Measurements from ENCODE around the gene WWC1.

WWC1 gene

DNA sequence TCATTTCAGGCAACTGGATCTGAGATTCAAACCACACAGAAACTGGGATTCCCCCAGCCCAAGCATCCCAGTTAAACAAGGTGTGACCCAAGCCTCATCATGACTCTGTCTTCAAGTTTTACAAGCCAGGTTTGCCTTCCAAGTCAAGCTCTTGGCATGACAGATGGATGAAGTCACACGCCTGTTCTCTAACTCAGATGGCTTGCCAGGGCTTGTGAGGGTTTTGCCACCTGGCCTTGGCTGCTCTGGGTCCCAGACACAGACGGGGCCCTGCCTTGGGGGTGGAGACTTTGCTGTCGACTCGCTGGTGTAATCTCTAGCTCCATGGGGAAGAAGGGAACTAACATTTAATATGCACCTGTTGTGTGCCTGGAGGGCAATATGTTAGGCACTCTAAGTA, 99.0 kb downstream of the WWC1 start:
- Histone ChIP-seq H3K4me3 (ENCODE audit: insufficient read depth in 1 of 2, low read depth in 1 of 2, low read length in 2 of 2) (no peak overlapping the region), H4K91ac (ENCODE audit: low read length) (no peak overlapping the region), H2BK120ac (ENCODE audit: low read depth, low read length) (no peak overlapping the region), H2BK15ac (ENCODE audit: low read depth, poor library complexity, severe bottlenecking) (no peak overlapping the region), H3K36me3 (ENCODE audit: control insufficient read depth in 1 of 2, insufficient read depth in 2 of 2, low read depth in 1 of 2, low read length in 2 of 2) (peaks cover under 1 to 3% of the 10 kb centered on the region in 2 experiments), H3K4me1 (ENCODE audit: control insufficient read depth, insufficient read depth, low read depth, low read length) (no peaks in the 10 kb centered on the region), H2BK12ac (ENCODE audit: low read length in 2 of 2) (no peak overlapping the region), H3K27me3 (ENCODE audit: control insufficient read depth in 1 of 2, insufficient read depth in 1 of 2, low read length in 2 of 2) (no peaks in the 10 kb centered on the region), H3K4ac (ENCODE audit: low read depth in 1 of 2, low read length in 2 of 2) (no peak overlapping the region), H3K27ac (ENCODE audit: low read length, poor library complexity, severe bottlenecking) (no peak overlapping the region), H3K23ac (ENCODE audit: low read length in 2 of 2) (no peak overlapping the region), H2AK5ac (ENCODE audit: low read length, severe bottlenecking) (no peak overlapping the region), H3K14ac (ENCODE audit: low read length in 2 of 2) (no peak overlapping the region), H3K4me2 (ENCODE audit: low read length, poor library complexity, severe bottlenecking) (no peak overlapping the region), H4K8ac (ENCODE audit: low read length) (no peak overlapping the region), H3K9ac (ENCODE audit: low read length) (no peak overlapping the region), H2BK5ac (ENCODE audit: low read depth, low read length, poor library complexity, severe bottlenecking) (no peak overlapping the region), H3K9me3 (ENCODE audit: control insufficient read depth, low read length) (peaks cover 8% of the 10 kb centered on the region), H3K18ac (ENCODE audit: low read depth in 1 of 2, low read length in 2 of 2) (no peak overlapping the region), H2AFZ (ENCODE audit: low read depth, low read length) (no peak overlapping the region), H3K79me1 (replicated peaks; ENCODE audit: low read length, poor library complexity, severe bottlenecking) (no peaks in the 10 kb centered on the region)
- DNase-seq = no peak
- WGBS = 100% methylated on average over 2 of the region's 4 CpGs

DNA sequence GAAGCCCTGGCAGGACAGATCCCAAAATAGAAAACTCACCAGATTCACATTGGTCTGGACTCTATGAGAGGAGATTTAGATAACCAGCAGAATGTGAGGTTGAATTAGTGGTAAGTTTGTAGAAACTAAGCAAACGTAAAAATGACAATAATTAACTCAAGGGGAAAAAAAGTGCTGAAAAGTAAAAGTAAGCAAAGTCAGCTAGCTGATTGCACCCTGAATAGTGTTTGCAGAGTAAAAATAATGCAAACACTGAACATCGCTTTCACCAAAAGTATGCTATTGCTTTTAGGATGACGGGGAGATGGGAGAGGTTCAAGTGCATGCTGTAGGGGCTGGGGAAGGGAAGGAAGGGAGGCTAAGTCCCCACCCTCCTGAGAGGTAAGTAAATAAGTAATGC, 102.3 kb downstream of the WWC1 start:
- Histone ChIP-seq H3K27ac (ENCODE audit: low read length, poor library complexity, severe bottlenecking) (no peak overlapping the region), H2AFZ (ENCODE audit: low read depth, low read length) (no peak overlapping the region), H2BK120ac (ENCODE audit: low read depth, low read length) (no peak overlapping the region), H3K4me3 (ENCODE audit: insufficient read depth in 1 of 2, low read depth in 1 of 2, low read length in 2 of 2) (no peak overlapping the region), H3K4me2 (ENCODE audit: low read length, poor library complexity, severe bottlenecking) (no peak overlapping the region), H3K36me3 (ENCODE audit: control insufficient read depth in 1 of 2, insufficient read depth in 2 of 2, low read depth in 1 of 2, low read length in 2 of 2) (peaks cover 0 to 2% of the 10 kb centered on the region in 2 experiments), H3K18ac (ENCODE audit: low read depth in 1 of 2, low read length in 2 of 2) (no peak overlapping the region), H2BK12ac (ENCODE audit: low read length in 2 of 2) (no peak overlapping the region), H3K79me1 (replicated peaks; ENCODE audit: low read length, poor library complexity, severe bottlenecking) (no peaks in the 10 kb centered on the region), H3K9me3 (ENCODE audit: control insufficient read depth, low read length) (peaks cover 8% of the 10 kb centered on the region), H2BK5ac (ENCODE audit: low read depth, low read length, poor library complexity, severe bottlenecking) (no peak overlapping the region), H3K23ac (ENCODE audit: low read length in 2 of 2) (no peak overlapping the region), H4K8ac (ENCODE audit: low read length) (no peak overlapping the region), H3K4ac (ENCODE audit: low read depth in 1 of 2, low read length in 2 of 2) (no peak overlapping the region), H3K4me1 (ENCODE audit: control insufficient read depth, insufficient read depth, low read depth, low read length) (no peaks in the 10 kb centered on the region), H2BK15ac (ENCODE audit: low read depth, poor library complexity, severe bottlenecking) (no peak overlapping the region), H3K9ac (ENCODE audit: low read length) (no peak overlapping the region), H3K27me3 (ENCODE audit: control insufficient read depth in 1 of 2, insufficient read depth in 1 of 2, low read length in 2 of 2) (no peaks in the 10 kb centered on the region), H4K91ac (ENCODE audit: low read length) (no peak overlapping the region), H3K14ac (ENCODE audit: low read length in 2 of 2) (no peak overlapping the region), H2AK5ac (ENCODE audit: low read length, severe bottlenecking) (no peak overlapping the region)
- no peak for DNase-seq
- 99% methylated on average over 3 of the region's 3 CpGs for WGBS

DNA sequence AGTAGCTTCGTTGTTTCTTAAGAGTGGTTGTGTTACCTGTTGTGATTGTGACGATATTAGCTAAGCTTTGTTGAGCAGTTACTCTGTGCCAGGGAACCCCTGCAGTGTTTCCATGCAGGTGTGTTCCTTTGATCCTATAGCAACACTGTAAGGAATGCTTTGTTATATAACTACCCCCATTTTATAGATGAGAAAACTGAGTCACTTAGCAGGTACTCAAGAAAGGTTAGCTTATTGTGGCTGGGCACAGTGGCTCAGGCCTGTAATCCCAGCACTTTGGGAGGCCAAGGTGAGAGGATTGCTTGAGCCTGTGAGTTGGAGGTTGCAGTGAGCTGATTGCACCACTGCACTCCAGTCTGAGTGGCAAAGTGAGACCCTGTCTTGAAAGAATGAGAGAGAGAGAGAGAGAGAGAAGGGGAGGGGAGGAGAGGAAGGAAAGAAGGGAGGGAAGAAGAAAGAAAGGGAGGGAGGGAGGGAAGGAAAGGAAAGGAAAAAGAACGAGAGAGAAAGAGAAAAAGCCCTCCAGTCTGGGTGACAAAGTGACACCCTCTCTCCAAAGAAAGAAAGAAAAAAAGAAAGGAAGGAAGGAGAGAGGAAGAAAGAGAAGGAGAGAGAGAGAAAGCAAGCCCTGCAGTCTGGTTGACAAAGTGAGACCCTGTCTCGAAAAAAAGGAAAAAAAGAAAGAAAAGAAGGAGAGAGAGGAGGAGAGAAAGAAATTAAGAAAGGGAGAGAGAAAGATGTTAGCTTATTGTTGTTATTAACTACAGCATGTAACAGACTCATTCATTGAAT, 109.2 kb downstream of the WWC1 start:
- Histone ChIP-seq H3K27me3 (ENCODE audit: control insufficient read depth in 1 of 2, insufficient read depth in 1 of 2, low read length in 2 of 2) (no peaks in the 10 kb centered on the region), H3K36me3 (ENCODE audit: control insufficient read depth in 1 of 2, insufficient read depth in 2 of 2, low read depth in 1 of 2, low read length in 2 of 2) (peaks cover 0 to 10% of the 10 kb centered on the region in 2 experiments), H3K27ac (ENCODE audit: low read length, poor library complexity, severe bottlenecking) (no peak overlapping the region), H2AFZ (ENCODE audit: low read depth, low read length) (no peak overlapping the region), H2AK5ac (ENCODE audit: low read length, severe bottlenecking) (no peak overlapping the region), H3K4ac (ENCODE audit: low read depth in 1 of 2, low read length in 2 of 2) (no peak overlapping the region), H4K91ac (ENCODE audit: low read length) (no peak overlapping the region), H3K79me1 (replicated peaks; ENCODE audit: low read length, poor library complexity, severe bottlenecking) (no peaks in the 10 kb centered on the region), H3K4me2 (ENCODE audit: low read length, poor library complexity, severe bottlenecking) (no peak overlapping the region), H2BK12ac (ENCODE audit: low read length in 2 of 2) (no peak overlapping the region), H2BK5ac (ENCODE audit: low read depth, low read length, poor library complexity, severe bottlenecking) (no peak overlapping the region), H3K9me3 (ENCODE audit: control insufficient read depth, low read length) (no peaks in the 10 kb centered on the region), H3K4me3 (ENCODE audit: insufficient read depth in 1 of 2, low read depth in 1 of 2, low read length in 2 of 2) (no peak overlapping the region), H2BK120ac (ENCODE audit: low read depth, low read length) (no peak overlapping the region), H3K23ac (ENCODE audit: low read length in 2 of 2) (no peak overlapping the region), H3K14ac (ENCODE audit: low read length in 2 of 2) (no peak overlapping the region), H4K8ac (ENCODE audit: low read length) (no peak overlapping the region), H3K9ac (ENCODE audit: low read length) (no peak overlapping the region), H2BK15ac (ENCODE audit: low read depth, poor library complexity, severe bottlenecking) (no peak overlapping the region), H3K18ac (ENCODE audit: low read depth in 1 of 2, low read length in 2 of 2) (no peak overlapping the region), H3K4me1 (ENCODE audit: control insufficient read depth, insufficient read depth, low read depth, low read length) (peaks cover 9% of the 10 kb centered on the region)
- DNase-seq = no peak
- 89% methylated on average over 3 of the region's 4 CpGs for WGBS

DNA sequence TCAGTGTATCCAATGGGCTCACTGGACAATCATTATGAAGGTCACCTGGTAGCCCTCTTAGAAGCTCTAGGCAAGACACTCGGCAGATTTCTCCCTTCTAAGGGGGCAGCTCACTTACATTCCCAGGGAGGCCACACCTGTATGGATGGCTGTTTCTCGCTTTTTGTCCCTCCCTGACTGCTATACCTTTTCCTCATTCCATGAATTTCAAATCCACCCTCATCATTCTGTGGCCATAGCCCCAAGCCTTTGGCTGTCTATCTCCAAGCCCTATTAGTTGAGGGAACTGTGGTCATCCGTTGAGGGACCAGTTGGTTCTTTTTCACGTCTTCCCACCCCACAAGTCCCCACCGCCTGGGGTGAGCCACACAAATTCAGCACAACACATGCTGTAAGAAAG, 109.8 kb downstream of the WWC1 start:
- Histone ChIP-seq H3K36me3 (ENCODE audit: control insufficient read depth in 1 of 2, insufficient read depth in 2 of 2, low read depth in 1 of 2, low read length in 2 of 2) (peaks cover 0 to 10% of the 10 kb centered on the region in 2 experiments), H4K8ac (ENCODE audit: low read length) (no peak overlapping the region)
- WGBS = 90% methylated on average over 3 of the region's 5 CpGs

More for the DNA sequence above, 109.8 kb downstream of the WWC1 start:
- no peak overlapping the region for H2BK12ac ChIP-seq (ENCODE audit: low read length in 2 of 2)
- no peak overlapping the region for H3K9ac ChIP-seq (ENCODE audit: low read length)
- H3K18ac ChIP-seq (ENCODE audit: low read depth in 1 of 2, low read length in 2 of 2) = no peak overlapping the region
- no peak overlapping the region for H2BK5ac ChIP-seq (ENCODE audit: low read depth, low read length, poor library complexity, severe bottlenecking)
- no peaks in the 10 kb centered on the region for H3K27me3 ChIP-seq (ENCODE audit: control insufficient read depth in 1 of 2, insufficient read depth in 1 of 2, low read length in 2 of 2)
- peaks cover 9% of the 10 kb centered on the region for H3K4me1 ChIP-seq (ENCODE audit: control insufficient read depth, insufficient read depth, low read depth, low read length)
- H2AK5ac ChIP-seq (ENCODE audit: low read length, severe bottlenecking) = no peak overlapping the region
- H4K91ac ChIP-seq (ENCODE audit: low read length) = no peak overlapping the region
- no peak overlapping the region for H2BK15ac ChIP-seq (ENCODE audit: low read depth, poor library complexity, severe bottlenecking)
- no peak overlapping the region for H2AFZ ChIP-seq (ENCODE audit: low read depth, low read length)
- H3K9me3 ChIP-seq (ENCODE audit: control insufficient read depth, low read length) = no peaks in the 10 kb centered on the region
- no peak for DNase-seq
- H3K4me3 ChIP-seq (ENCODE audit: insufficient read depth in 1 of 2, low read depth in 1 of 2, low read length in 2 of 2) = no peak overlapping the region
- H2BK120ac ChIP-seq (ENCODE audit: low read depth, low read length) = no peak overlapping the region
- H3K79me1 ChIP-seq (replicated peaks; ENCODE audit: low read length, poor library complexity, severe bottlenecking) = no peaks in the 10 kb centered on the region
- no peak overlapping the region for H3K4me2 ChIP-seq (ENCODE audit: low read length, poor library complexity, severe bottlenecking)
- H3K4ac ChIP-seq (ENCODE audit: low read depth in 1 of 2, low read length in 2 of 2) = no peak overlapping the region
- no peak overlapping the region for H3K23ac ChIP-seq (ENCODE audit: low read length in 2 of 2)
- H3K27ac ChIP-seq (ENCODE audit: low read length, poor library complexity, severe bottlenecking) = no peak overlapping the region
- H3K14ac ChIP-seq (ENCODE audit: low read length in 2 of 2) = no peak overlapping the region

Data from mesenchymal stem cell (in vitro differentiated cells and primary cell).